ENCODE measurements around the gene PDIA4.

- no peak for TF ChIP-seq CTCF (IDR thresholded peaks at IDR 0.05)
- no peak for TF ChIP-seq POLR2A (IDR thresholded peaks at IDR 0.05)
Measured at GRCh38 chr7:148991536-148991935, 36.8 kb downstream of the PDIA4 start.

Data from heart left ventricle (tissue), 13 donors.